ENCODE data around the gene SIK2.

SIK2 gene

DNA sequence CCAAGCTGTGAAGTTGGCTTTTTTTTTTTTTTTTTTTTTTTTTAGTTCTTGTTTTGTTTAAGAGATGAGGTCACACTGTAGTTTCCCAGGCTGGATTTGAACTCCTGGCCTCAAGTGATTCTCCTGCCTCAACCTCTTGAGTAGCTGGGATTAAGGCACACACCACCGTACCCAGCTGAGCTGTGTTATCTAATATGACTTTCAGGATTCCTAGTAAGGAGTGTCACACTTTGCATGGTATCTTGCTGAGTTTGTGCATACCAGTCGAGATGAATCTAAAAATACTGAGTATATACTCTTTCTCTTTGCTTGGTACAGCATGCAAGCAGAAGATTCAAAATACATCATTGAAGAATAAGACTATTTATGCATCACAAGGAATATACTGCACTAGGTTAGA, 58.6 kb downstream of the SIK2 start:
- DNase-seq = no peak

DNA sequence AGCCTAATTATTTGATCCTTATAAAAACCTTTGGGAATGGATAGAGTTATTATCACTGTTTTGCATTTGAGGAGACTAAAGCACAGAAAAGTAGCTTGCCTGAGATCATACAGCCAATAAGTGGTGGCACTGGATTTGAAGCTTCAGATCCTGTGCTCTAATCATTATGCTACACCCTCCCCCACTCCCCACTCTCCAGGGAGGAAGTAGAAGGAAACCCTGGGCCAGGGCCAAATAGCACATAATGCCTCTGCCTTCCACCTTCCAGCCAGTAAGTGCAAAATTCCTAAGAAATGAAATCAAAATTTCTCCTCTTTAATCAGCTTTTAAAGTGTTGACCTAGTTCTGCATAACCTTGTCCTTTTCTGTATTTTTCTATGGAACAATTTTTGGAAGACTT, 61.6 kb downstream of the SIK2 start:
- DNase-seq = no peak

DNA sequence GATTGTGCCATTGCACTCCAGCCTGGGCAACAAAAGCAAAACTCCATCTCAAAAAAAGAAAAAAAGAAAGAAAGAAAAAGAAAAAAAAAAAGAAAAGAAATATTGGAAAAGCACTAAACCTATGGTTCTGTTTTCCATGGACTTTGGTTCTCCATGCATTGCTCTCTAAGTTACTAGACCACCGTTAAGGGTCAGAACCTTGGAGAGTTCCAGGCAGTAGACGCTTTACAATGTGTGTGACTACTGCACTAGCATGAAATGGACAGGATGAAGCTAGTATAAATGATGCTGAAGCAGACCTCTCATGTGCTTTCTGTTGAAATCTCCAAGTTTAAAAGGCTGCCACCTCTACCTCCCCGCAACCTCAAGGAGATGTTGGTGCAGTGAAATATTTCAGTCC, 63.5 kb downstream of the SIK2 start:
- no peak for DNase-seq

DNA sequence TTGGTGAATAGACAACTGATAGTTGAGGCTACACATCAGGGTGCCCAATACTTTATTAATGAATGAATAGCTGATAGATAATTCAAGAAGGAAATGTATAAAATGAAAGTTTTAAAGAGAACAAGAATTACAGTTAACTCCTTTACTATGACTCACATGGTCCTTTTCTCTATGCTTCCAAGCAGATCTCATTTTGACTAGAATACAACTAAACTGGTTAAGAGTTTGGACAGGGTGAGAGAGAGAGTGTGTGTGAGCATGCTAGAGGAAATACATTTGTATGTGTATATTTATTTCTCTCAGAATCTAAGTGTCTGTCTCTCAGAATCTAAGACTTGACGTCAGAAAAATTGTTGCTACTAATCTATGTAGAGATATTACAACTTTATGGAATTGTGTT, 66.7 kb downstream of the SIK2 start:
- no peak for DNase-seq

DNA sequence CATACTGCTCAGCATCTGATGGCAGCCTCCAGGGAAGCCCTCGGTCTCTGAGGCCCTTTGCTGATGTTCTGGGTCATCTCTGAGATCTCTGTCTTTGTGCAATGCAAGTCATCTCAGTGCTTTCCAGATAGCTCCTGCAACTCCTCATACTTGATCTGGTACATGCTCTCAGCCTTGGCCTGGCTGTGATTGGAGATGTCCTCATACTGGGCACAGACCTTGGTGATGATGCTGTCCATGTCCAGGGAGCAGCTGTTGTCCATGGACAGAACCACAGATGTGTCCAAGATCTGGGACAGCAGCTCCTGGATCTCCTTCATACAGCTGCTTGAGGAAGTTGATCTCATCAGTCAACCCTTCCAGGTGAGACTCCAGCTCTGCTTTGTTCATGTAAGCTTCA, 69.1 kb downstream of the SIK2 start:
- DNase-seq = no peak

DNA sequence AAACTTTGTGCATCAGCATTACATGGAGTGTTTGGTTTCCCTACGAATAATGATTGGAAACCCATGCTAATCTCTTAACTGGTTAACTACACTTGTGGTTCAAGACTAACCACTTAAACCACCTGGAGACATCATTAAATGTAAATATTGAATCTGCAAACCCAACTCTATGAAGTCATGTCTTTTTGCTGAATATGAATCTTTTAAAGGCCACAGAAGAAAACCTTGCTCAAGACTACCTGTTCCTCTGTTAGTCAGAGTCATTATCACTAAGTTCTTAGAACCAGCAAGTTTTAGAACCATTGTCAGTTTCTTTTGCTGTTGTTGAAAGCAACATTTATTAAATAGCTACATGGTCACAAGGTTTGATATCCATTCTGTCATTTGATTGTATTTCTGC, 70.7 kb downstream of the SIK2 start:
- DNase-seq = no peak

DNA sequence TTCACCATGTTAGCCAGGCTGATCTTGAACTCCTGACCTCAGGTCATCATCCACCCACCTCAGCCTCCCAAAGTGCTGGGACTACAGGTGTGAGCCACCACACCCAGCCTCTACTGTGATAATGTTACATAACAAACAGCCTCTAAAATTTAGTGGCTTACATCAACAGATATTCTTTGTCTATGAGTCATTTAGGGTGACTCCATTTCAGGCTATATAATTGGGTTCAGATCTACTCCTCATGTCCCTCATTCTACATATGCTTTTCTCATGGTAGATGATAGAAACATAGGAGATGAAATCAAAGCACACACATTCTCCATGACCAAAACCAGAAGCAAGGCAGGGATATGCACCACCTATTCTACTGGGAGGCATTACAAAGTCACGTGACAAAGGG, 72.7 kb downstream of the SIK2 start:
- DNase-seq = no peak

DNA sequence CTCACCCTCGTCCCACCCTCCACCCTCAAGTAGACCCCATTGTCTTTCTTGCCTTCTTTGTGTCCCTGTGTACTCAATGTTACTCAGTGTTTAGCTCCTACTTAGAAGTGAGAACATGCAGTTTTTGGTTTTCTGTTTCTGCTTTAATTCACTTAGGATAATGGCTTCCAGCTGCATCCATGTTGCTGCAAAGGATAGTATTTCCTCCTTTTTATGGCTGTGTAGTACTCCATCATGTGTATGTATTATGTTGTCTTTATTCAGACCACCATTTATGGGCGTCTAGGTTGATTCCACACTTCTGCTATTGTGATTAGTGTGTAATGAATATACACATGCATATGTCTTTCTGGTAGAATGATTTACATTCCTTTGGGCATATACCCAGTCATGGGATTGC, 73.6 kb downstream of the SIK2 start:
- DNase-seq = no peak

DNA sequence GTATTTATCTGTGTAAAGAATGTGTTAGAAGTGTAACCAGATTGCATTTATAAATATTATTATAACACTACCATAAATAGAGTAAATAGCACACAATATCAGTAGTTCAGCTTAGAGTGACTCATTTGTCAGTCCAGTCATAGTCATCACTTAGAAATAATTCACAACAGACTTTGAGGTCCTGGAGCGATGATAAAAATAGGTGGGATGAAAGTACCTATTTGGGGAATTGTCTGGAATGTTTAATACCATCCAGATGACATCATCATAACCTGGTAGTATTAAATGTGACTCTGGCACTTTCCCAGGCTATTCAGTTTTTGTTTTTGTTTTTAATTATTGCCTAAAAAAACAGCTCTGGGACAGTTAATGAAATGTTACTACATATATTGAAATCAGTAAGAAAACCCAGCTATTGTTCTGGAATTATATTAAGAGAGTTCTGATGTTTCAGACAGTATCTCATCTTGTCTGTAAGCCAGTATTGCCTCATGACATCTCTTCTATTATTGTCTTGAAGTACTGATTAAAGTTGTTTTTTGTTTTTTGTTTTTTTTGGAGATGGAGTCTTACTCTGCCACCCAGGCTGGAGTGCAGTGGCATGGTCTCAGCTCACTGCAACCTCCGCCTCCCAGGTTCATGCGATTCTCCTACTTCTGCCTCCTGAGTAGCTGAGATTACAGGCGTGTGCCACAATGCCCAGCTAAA, 74.8 kb downstream of the SIK2 start:
- DNase-seq = no peak

DNA sequence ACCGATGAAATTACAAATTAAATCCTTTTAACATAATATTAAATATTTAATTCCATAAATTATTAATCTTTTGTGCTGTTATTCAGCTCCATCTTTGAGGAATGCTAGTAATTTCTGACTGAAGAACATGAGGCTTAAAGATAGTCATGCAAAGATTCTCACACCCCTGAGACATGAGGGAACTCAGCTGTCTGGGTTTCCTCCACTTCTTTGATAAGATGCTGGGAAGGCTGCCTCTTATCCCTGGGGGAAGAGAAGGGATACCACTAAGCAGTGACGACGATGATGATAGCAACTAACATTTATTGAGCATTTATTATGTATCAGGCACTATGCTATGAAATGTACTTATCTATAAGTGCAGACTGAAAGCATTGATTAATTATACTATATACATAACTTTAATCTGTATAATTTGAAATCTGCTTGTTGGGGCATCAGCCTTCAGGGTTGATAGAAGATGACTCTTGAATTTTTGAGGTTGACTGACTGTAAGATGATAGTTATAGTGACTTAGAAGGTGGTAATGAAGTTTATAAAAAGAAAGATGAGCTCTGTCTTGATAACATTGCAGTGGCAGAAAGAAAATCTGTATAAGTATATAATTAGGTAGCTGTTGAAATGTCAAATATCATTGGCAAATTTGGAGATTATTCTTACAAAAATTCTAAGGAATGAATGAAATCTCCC, 78.4 kb downstream of the SIK2 start:
- DNase-seq = no peak

DNA sequence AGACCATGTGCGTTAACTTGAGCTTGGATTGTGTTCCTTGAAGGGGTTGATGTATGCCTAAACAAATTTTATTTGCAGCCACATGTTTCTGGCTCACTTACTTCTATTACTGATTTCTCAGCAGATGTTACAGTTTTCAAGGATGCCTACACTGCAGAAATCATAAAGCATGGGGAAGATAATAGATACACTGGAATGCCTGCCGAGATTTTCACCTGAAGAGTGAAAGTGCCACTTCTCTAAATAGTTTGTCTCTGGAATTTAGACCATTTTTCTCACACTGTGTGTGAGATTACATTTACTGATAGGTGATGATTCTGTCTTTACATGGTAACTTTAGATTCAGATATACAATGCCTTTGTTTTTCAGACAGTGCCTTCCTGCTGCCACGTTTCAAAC, 81.6 kb downstream of the SIK2 start:
- no peak for DNase-seq

DNA sequence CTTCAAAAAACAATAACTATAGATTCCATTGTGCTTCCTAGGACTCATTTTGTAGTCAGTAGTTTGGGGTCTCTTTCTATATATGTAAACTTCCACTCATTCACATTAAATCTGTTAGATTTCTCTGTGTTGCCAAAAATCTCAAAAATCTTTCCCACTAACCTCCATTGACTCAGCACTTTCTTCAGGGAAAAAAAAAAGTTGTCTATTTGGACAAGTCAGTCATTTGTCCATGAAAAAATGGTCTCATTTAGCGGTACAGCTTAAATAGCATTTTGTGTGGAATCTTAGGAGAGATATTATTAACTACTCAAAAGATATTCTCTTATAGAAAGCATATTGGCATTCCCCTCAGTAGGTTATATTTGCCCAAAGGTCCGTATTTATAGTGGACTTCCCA, 82.0 kb downstream of the SIK2 start:
- DNase-seq = no peak

DNA sequence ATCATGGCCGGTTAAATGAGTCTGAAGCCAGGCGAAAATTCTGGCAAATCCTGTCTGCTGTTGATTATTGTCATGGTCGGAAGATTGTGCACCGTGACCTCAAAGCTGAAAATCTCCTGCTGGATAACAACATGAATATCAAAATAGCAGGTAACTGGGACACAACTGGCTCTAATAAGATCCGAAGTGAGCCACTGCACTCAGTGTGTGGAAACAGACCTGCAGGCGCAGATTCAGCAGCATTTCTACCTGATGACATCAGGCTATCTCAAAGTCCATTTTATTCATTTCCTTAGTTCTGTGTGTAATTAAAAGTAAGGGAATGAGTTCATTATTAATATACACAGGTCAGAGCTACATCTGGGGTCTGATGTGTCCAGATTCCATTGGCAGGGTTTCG, 85.8 kb downstream of the SIK2 start:
- DNase-seq = no peak

DNA sequence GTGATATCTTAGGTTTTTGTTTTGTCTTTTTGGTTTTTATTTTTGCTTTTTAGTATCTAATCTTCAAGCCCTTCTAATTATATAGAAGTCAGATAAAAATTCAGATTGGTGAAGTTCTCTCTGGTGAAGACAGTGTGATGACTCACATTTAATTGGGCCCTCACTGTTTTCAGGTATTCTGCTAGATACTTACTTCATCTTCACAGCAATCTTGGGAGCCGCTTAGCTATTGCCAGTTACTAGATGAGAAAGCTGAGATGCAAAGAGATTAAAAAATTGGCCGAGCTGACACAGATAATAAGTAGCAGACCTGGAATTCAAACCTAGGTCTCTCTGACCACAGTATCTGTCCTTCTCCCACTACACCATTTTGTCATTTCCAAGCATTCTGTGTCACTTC, 88.9 kb downstream of the SIK2 start:
- no peak for DNase-seq

DNA sequence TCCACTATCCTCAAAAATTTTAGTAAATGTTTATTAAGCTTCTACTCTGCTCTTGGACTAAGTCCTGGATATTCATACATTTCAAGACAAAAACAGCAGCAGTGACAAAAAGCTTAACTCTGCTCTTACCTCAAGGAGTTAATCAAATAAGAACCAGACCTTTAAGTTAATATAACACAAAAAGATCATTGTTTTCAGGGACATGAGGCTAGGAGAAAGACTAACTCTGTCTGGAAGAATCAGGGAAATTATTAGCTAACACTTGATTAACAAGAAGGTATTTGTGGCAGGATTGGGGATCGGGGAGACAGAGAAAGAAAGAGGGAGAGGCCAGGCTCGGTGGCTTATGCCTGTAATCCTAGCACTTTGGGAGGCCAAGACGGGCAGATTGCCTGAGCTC, 89.5 kb downstream of the SIK2 start:
- no peak for DNase-seq

DNA sequence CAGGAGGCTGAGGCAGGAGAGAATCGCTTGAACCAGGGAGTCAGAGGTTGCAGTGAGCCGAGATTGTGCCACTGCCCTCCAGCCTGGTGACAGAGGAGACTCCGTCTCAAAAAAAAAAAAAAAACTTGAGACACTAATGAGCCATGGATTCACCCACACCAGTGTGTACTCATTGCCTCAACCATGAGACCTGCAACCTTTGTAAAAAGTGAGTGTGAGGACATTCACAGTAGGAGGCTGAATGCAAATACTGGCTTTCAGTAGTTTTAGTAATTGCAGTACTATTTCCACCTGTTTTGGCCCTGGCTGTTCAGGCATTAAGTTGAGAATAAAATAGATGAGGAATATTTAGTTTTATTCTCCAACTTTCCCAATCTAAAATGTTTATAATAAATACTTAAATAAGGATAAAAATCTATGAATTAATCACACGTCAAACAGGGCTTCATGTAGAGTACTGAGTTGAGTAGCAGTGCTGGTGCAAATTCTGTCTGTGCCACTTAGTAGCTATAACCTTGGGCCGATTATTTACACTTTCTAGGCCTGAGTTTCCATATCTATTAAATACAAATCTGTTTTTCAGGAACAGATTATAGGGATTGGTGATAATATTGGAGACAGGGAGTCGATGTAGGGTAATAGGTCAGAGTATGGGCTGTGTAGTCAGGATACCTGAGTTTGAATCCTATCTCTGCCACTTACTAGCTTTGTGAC, 91.1 kb downstream of the SIK2 start:
- no peak for DNase-seq

DNA sequence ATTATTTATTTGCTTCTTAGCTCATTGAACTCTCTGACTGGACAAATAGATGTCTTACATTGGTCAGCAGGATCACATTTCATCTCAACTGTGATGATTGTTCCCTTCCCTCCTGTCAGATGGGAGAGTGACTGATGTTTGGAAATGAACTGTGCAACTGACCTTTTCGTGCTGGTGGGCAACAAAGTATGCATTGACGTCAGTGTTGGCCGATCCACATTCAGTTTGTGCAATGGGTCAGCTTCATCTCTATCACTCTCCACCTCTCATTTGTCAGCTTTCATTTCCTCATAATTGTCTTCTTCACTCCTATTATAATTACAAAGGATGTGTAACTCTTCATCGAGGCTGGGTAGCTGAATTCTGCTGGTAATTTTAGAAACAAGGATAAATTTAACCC, 92.6 kb downstream of the SIK2 start:
- DNase-seq = no peak

DNA sequence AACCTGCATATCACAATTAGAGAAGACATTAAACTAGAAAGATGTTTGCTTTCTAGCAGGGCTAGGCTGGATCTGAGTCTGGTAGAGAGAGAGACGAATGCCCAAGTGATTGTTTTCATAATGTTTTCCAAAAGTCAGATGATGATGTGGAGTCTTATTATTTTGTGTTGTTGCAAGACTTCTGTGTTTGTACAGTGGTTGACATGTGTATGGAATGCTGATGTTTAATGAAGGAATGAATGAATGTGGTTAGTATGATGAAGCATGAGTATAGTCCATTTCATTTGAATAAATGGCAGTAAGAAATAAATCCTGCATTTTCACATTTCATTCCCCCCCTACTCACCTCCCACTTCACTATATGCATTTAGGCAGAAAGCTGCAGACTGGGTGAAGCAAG, 94.3 kb downstream of the SIK2 start:
- DNase-seq = no peak

DNA sequence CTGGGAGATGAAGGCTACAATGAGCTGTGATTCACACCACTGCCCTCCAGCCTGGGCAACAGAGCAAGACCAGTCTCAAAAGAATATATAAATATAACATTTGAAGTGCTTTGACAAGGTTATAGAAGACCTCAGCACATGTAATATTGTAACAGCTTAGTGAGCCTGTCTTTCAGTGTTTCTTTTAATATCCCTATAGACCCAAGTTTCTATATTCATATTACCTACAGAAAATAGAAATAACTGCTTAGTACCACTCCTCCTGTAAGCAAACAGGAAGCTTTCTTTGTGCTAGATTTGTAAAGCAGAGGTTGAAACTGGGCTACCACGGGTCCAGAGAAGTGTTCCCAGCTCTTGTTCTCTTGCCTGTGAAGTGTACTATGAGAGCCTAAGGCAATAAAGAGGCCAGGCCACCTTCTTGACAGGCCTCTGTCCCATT, 95.7 kb downstream of the SIK2 start:
- no peak for DNase-seq

DNA sequence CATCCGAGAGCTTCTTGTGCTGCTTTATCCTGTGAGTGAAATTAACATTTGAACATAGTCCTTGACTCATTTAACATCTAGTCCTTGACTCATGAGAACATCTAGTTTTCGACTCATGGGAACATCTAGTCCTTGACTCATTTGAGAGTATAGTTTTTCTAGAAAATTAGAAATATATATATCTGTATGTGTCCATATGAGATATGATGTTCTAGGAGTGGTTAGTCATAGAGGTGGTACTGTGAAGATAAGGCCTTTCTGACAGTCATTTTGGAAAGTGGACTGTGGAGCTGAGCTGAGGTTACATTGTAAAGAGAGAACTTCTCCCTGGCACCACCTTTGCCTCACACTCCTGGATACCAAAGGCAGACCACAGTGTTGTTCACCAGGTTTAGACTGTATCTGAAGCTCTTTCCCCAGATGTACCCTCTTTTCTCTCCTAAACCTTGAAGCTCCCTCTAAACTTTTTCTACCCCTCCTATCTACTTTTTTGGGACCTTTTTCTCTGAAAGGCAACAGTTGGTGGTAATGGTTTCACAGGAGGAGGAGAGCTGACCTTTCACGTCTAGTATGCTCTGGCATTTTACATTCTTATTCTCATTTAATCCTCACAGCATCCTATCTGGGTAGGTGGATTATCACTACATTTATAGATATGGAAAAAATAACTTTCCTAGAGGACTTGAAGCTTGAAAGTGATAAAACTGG, 96.8 kb downstream of the SIK2 start:
- DNase-seq = no peak

DNA sequence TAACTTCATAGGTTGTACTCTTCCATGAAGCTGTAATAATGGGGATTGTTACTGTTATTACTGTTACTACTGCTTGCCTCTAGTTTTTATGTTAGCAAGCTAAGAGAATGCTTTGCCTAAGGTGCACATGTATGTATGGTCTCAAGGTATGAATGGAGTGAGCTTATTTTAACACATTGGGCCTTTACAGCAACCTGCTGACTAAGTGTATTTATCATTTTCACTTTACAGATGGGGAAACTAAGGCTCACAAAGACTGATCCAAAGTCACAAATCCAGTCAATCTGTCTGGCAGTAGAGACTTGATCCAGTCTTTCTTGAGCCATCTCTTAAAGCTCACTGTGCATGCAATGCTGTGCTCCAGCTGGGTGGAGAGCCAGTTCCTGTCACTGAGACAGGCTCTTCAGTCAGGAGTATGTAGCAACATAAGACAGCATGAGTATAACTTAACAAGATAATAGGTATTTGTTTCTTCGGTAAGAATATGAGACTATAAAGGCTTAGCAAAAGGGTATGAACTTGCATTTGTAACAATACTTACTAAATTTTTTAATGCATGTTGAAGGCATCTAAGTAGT, 97.4 kb downstream of the SIK2 start:
- no peak for DNase-seq

DNA sequence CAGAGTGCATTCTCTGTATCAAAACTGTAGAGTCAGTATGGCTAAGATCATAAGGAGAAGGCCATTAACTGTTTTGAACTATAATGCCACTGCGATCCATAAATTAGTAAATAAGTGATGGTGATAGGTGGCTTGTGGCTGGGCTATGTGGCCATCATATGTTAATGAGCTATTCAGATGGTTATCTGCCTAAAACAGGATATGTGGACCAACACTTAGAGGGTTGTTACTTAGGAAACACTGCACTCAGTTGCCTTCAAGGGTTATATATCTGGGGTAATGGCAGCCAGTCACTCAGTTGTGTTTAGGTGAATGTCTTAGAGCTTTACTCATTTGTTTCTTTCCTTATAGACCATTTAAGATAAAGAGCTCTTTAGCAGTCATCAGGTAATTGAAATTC, 97.9 kb downstream of the SIK2 start:
- DNase-seq = no peak

DNA sequence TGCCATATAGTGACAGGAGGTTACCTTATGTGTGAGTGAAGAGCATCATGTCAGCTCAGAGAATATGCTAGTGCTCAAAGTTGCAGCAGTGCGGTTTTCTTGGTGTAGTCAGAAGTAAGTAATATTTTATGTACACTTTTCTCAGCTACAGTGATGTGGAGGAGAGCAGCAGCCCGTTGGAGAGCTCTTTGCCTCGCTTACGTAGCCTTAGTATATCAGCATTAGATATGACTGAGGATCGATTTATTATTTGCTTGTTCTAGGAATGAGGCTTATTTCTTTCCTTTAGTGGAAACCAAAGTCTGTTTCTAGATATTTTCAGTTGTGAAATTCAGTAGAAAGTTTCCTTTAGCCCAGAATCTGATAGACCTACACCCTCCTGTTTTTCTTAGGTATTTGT, 100.4 kb downstream of the SIK2 start:
- no peak for DNase-seq
